Caco-2 (cell line): Measurements from ENCODE around the gene MRPS10. TPM values are rescaled to one million over a fixed set of nuclear protein-coding genes. Genes with fewer than 3 reads are reported as not detected.

Source experiments
- BruUV-seq: library from RNA; stranded (reverse); fragments of 400-500 nt; replicated peaks from 2 replicates; lab custom pipeline; 2021; lab: Mats Ljungman, UMichigan
- CTCF ChIA-PET: fragments of 300-600 bp; sonication (Branson Sonifier 250); formaldehyde crosslinking; loops from one replicate; lab custom pipeline; 2022; ENCODE audit warnings: antibody characterized with exemption; lab: Charles Lee
- POLR2A ChIA-PET: fragments of 300-600 bp; sonication (Branson Sonifier 250); formaldehyde crosslinking; loops from one replicate; lab custom pipeline; 2022; ENCODE audit warnings: antibody characterized with exemption; lab: Charles Lee
- DNase-seq, 2 experiments: peaks; one replicate each; pipeline versions ENCODE4 v3.0.0 to v3.0.0-alpha.2; 2020 to 2022
- H3K27me3 ChIP-seq: replicated peaks from 2 replicates; pipeline ENCODE4 v1.6.0; 2011; ENCODE audit warnings: low read length; ENCODE audit not compliant: control insufficient read depth, insufficient read depth
- H3K36me3 ChIP-seq: 2 replicates; pipeline ENCODE4 v1.5.1; 2011; ENCODE audit warnings: low read length; ENCODE audit not compliant: control insufficient read depth, insufficient read depth
- H3K4me1 ChIP-seq: fragments of 250-450 bp; sonication (Bioruptor Pico); 2 replicates; pipeline ENCODE4 v1.5.1; 2020; ENCODE audit warnings: mild to moderate bottlenecking
- H3K4me3 ChIP-seq: 2 replicates; pipeline ENCODE4 v1.5.1; 2011; ENCODE audit warnings: low read depth, mild to moderate bottlenecking, control low read depth, low read length
- H3K9me3 ChIP-seq: fragments of 250-450 bp; sonication (Bioruptor Pico); 2 replicates; pipeline ENCODE4 v1.5.1; 2020; ENCODE audit warnings: mild to moderate bottlenecking, moderate library complexity
- H3K27ac Mint-ChIP-seq: one replicate; pipeline ENCODE4 v1.8.0; 2022; ENCODE audit warnings: mixed read lengths; ENCODE audit not compliant: unreplicated experiment
- H3K27me3 Mint-ChIP-seq: one replicate; pipeline ENCODE4 v1.8.0; 2022; ENCODE audit warnings: mixed read lengths; ENCODE audit not compliant: insufficient read depth, unreplicated experiment
- H3K36me3 Mint-ChIP-seq: one replicate; pipeline ENCODE4 v1.8.0; 2022; ENCODE audit warnings: mild to moderate bottlenecking, mixed read lengths; ENCODE audit not compliant: insufficient read depth, unreplicated experiment
- H3K4me1 Mint-ChIP-seq: one replicate; pipeline ENCODE4 v1.8.0; 2022; ENCODE audit warnings: low read depth, mixed read lengths; ENCODE audit not compliant: unreplicated experiment
- H3K4me3 Mint-ChIP-seq: one replicate; pipeline ENCODE4 v1.8.0; 2022; ENCODE audit warnings: mild to moderate bottlenecking, moderate library complexity, mixed read lengths; ENCODE audit not compliant: unreplicated experiment
- H3K9me3 Mint-ChIP-seq: one replicate; pipeline ENCODE4 v1.8.0; 2022; ENCODE audit warnings: mixed read lengths; ENCODE audit not compliant: unreplicated experiment
- intact Hi-C: fragments of 100-400 bp; cut with micrococcal nuclease; formaldehyde crosslinking; loops from one replicate; pipeline ENCODE4 v1.10.0; 2022; ENCODE audit not compliant: unreplicated experiment
- total RNA-seq: library from RNA; stranded (reverse); gene quantifications from 2 replicates; pipeline ENCODE4 v1.2.3, GENCODE V29; 2022
- TF ChIP-seq, protein P1 (sequence below), 2 experiments: fragments of 200-600 bp in 1 of 2; IDR thresholded peaks; 1 replicate in 1 of 2; 2 replicates in 1 of 2; pipeline versions ENCODE4 v1.5.1 to v1.8.0; 2011 to 2022; ENCODE audit warnings: antibody characterized with exemption in 1 of 2, control low read depth in 1 of 2, inconsistent platforms in 1 of 2, low read depth in 1 of 2, low read length in 1 of 2, mild to moderate bottlenecking in 1 of 2, moderate library complexity in 1 of 2; ENCODE audit not compliant: insufficient read depth in 1 of 2, severe bottlenecking in 1 of 2, unreplicated experiment in 1 of 2

The MRPS10 gene
- total RNA-seq, 1 experiment from 2014 or later = 38.6 TPM

DNA sequence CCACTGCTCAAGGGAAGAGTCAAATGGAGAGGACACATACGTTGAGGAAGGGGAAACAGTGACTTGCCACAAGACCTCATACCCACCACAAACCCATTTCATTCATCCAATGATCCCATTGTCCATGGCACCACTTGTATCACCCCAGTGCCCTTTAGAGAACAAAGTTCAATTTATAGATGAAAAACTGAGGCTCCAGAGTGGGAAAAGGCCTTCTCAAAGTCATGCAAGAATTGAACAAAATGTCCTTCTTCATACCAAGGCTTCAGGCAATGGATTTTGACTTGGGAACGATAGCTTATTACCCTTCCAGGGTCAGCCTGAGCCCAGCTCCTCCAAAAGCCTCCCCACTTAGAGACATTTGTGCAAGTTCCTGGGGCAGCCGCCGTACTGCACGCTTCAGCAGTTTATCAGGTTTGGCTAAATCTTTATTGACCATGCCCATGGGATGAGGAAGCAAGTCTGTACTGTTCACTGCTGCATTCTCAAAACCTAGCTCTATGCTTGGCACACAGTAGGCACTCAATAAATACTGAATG is 47.3 kb upstream of the MRPS10 start:
- Mint-ChIP-seq H3K4me3 (no peak overlapping the region), H3K9me3 (no peaks in the 10 kb centered on the region), H3K27ac (no peak overlapping the region), H3K27me3 (no peaks in the 10 kb centered on the region), H3K36me3 (no peaks in the 10 kb centered on the region), H3K4me1 (no peaks in the 10 kb centered on the region)
- Histone ChIP-seq H3K4me1 (peaks cover 3% of the 10 kb centered on the region; the same call in 1 of the 2 replicates), H3K27me3 (no peaks in the 10 kb centered on the region; the same call in 1 of the 2 replicates), H3K9me3 (no peaks in the 10 kb centered on the region), H3K4me3 (no peak overlapping the region), H3K36me3 (no peaks in the 10 kb centered on the region)
- intact Hi-C loops = no loop called here
- ChIA-PET POLR2A (no interaction called here), CTCF (no interaction called here)
- DNase-seq = no peak
- BruUV-seq = no TSS peak
- TF ChIP-seq, protein P1, sequence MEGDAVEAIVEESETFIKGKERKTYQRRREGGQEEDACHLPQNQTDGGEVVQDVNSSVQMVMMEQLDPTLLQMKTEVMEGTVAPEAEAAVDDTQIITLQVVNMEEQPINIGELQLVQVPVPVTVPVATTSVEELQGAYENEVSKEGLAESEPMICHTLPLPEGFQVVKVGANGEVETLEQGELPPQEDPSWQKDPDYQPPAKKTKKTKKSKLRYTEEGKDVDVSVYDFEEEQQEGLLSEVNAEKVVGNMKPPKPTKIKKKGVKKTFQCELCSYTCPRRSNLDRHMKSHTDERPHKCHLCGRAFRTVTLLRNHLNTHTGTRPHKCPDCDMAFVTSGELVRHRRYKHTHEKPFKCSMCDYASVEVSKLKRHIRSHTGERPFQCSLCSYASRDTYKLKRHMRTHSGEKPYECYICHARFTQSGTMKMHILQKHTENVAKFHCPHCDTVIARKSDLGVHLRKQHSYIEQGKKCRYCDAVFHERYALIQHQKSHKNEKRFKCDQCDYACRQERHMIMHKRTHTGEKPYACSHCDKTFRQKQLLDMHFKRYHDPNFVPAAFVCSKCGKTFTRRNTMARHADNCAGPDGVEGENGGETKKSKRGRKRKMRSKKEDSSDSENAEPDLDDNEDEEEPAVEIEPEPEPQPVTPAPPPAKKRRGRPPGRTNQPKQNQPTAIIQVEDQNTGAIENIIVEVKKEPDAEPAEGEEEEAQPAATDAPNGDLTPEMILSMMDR (IDR thresholded peaks at IDR 0.05; ENCODE audit: insufficient read depth in 1 of 2, low read depth in 1 of 2, low read length in 1 of 2, severe bottlenecking in 1 of 2, unreplicated experiment in 1 of 2) = no peak

DNA sequence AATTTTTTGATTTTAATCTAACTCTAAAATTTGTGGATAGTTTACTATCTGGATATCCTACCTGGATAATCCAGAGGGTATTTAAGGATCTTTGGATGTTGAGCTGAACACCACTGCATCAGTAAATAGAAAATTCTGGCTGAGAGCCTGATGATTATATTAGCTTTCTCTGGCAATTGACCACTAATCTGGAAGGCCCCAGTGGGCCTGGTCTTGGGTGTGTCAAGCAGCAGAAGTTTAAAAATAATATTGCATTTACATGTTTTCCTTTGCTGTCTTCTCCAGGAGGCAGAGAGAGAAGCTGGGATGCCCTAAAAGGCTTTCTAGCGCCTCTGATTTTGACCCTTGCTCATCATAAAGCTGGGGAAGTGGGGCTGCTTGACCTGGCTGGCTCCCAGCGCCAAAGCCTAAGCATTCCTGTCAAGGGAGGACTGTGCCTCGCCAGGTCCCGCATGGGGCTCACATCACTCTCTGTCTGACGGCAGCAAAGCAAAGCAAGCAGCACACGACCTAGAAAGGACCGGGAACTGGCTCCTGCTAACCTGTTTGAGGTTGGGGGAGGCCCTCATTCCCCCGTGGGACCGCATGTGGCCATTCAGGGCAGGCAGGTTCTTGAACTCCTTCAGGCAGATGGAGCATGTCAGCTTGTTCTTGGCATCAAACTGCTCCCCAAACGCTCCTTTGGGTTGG is 46.6 kb upstream of the MRPS10 start:
- TF ChIP-seq, protein P1 (IDR thresholded peaks at IDR 0.05; ENCODE audit: insufficient read depth in 1 of 2, low read depth in 1 of 2, low read length in 1 of 2, severe bottlenecking in 1 of 2, unreplicated experiment in 1 of 2) = no peak
- Histone ChIP-seq H3K4me1 (peaks cover 3% of the 10 kb centered on the region; the same call in 1 of the 2 replicates), H3K27me3 (no peaks in the 10 kb centered on the region; the same call in 1 of the 2 replicates), H3K4me3 (no peak overlapping the region), H3K36me3 (no peaks in the 10 kb centered on the region), H3K9me3 (no peaks in the 10 kb centered on the region)
- POLR2A ChIA-PET = no interaction called here
- no peak overlapping the region for H3K4me3 Mint-ChIP-seq
- H3K27ac Mint-ChIP-seq = no peak overlapping the region
- CTCF ChIA-PET = no interaction called here
- DNase-seq = no peak
- no peaks in the 10 kb centered on the region for H3K9me3 Mint-ChIP-seq
- no peaks in the 10 kb centered on the region for H3K36me3 Mint-ChIP-seq
- H3K27me3 Mint-ChIP-seq = no peaks in the 10 kb centered on the region
- intact Hi-C loops = no loop called here
- no peaks in the 10 kb centered on the region for H3K4me1 Mint-ChIP-seq
- BruUV-seq = no TSS peak

DNA sequence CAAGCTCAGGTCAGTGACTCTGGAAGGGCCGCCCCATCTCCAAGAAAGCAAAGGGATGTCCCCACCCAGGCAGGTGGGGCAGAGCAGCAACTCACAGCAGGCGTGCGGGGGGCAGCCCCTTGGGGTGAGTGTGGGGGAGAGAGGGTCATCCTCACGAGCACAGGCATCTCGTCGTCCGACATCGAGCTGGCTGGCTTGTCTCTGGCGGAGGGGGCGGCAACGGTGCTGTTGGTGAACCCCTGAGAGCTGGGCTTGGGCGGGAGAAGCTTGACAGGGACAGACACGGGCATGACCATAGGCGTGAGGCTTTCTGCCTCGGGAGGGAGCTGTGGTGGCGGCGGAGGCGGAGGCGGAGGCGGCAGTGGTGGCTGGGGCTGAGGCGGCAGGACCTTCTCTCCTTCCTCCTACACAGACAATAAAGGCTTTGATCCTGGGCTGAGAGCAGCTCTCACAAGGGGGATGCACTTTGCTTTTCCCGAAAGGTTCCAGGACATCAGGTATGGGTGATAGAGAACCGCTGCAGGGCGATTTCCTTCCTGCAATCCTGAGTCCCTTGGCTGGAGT is 45.6 kb upstream of the MRPS10 start:
- H3K27me3 ChIP-seq = no peaks in the 10 kb centered on the region; the same call in 1 of the 2 replicates
- Mint-ChIP-seq H3K4me3 (no peak overlapping the region), H3K4me1 (no peaks in the 10 kb centered on the region), H3K36me3 (no peaks in the 10 kb centered on the region), H3K27ac (no peak overlapping the region), H3K9me3 (no peaks in the 10 kb centered on the region), H3K27me3 (no peaks in the 10 kb centered on the region)
- peaks cover 3% of the 10 kb centered on the region; the same call in 1 of the 2 replicates for H3K4me1 ChIP-seq
- intact Hi-C loops = no loop called here
- POLR2A ChIA-PET = no interaction called here
- H3K9me3 ChIP-seq = no peaks in the 10 kb centered on the region
- TF ChIP-seq, protein P1 (IDR thresholded peaks at IDR 0.05; ENCODE audit: insufficient read depth in 1 of 2, low read depth in 1 of 2, low read length in 1 of 2, severe bottlenecking in 1 of 2, unreplicated experiment in 1 of 2) = no peak
- BruUV-seq = no TSS peak
- no peaks in the 10 kb centered on the region for H3K36me3 ChIP-seq
- CTCF ChIA-PET = interaction anchor here (0.5 kb wide), 1 partner anchor 308 kb away, joined by 3 read pairs; no protein-coding TSS in a partner anchor
- DNase-seq = no peak
- no peak overlapping the region for H3K4me3 ChIP-seq
